HFF-Myc (cell line): Measurements from ENCODE around the gene DENND1A.

ENCODE experiments used
- DNase-seq: peaks from one replicate; pipeline ENCODE4 v3.0.0-alpha.2; 2011; ENCODE audit warnings: low read depth; ENCODE audit errors: extremely low read depth
- H3K4me3 ChIP-seq: replicated peaks from 2 replicates; pipeline ENCODE4 v1.5.1; 2011; ENCODE audit warnings: low read depth, mild to moderate bottlenecking, control low read depth, low read length
- TF ChIP-seq, protein P1 (sequence below): IDR thresholded peaks from 2 replicates; pipeline ENCODE4 v1.5.1; 2012; ENCODE audit warnings: mild to moderate bottlenecking, low read depth, low read length, control low read depth; ENCODE audit errors: missing control alignments

The DENND1A gene

DNA sequence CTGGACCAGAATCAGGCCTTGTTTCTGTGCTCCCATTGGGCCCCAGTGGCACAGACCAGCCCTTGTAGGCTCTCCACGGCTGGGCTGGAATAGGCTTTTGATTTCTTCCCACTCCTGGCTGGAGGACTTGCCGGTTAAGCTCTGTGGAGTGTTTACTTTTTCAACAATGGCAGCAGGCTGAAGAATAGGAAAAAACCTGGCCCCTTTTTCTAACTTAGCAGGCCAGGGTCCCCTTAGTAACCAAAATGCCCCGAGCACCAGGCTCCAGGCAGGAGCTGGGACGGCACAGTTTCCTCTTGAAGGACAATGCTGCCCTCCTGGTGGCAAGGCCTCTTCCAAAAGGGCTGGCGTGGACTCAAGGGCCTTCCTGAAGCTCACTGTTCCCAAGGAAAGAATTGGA, 343.7 kb downstream of the DENND1A start:
- TF ChIP-seq, protein P1, sequence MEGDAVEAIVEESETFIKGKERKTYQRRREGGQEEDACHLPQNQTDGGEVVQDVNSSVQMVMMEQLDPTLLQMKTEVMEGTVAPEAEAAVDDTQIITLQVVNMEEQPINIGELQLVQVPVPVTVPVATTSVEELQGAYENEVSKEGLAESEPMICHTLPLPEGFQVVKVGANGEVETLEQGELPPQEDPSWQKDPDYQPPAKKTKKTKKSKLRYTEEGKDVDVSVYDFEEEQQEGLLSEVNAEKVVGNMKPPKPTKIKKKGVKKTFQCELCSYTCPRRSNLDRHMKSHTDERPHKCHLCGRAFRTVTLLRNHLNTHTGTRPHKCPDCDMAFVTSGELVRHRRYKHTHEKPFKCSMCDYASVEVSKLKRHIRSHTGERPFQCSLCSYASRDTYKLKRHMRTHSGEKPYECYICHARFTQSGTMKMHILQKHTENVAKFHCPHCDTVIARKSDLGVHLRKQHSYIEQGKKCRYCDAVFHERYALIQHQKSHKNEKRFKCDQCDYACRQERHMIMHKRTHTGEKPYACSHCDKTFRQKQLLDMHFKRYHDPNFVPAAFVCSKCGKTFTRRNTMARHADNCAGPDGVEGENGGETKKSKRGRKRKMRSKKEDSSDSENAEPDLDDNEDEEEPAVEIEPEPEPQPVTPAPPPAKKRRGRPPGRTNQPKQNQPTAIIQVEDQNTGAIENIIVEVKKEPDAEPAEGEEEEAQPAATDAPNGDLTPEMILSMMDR, result no peak
- no peak for DNase-seq
- no peak overlapping the region for H3K4me3 ChIP-seq

DNA sequence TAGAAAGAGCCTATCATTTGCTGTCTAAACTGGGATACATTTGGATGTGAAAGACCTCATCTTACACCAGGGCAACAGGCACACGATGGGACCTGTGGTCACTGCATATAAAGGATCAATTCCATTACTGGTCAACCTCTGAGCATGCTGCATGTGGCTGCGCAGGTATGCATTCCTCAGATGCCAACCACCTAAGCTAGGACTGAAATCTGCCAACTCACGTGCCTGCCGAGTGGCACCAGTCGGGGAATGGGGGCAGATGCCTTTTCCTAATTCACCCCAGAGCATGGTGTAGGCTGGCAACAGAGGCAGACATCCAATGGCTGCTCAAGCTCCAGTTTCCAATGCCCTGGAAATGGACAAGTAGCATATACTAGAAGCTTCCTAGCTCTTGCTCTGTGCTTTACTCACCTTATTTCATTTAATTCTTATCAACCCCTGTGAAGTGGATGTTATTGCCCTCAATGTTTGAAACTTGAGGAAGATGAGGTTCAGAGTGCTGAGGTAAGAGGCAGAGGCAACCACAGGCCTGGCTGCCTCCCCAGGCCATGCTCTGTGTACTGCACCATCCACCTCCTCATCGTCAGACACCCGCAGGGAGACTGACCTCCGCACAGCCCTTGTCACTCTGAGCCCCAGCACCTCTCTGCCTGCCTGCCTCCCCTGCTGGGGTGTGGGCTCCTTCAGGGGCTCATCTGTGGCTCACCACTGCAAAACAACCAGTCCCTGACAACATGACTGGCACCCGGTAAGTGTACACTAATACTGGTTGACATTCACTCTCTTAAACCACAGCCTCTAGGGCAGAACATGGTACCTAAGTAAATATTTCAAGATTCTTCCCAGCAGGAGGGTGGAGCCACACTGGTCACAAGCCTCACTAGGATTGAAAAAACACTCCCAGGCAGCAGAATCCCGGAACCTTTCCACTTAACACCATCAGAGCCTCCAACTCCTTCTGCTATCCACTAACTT, 345.4 kb downstream of the DENND1A start:
- TF ChIP-seq, protein P1, result no peak
- H3K4me3 ChIP-seq, result no peak overlapping the region
- no peak for DNase-seq

DNA sequence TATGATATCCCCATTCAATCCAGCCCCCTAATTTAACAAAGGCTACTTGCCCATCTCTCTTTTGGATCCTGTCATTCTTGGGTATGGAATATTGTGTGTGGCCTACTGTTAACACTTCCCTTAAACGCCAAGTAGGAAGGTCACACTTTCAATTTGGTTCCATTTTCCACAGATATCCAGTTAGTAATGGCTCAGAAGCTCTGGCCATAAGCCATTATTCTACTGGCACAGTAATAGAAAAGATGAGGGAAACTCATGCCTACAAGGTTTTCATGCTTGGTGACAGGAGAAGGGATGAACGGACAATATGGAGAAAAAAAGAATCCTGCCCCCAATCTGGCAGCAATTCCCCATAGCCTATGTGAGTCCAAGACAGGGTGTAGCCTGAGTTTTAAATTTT, 346.3 kb downstream of the DENND1A start:
- TF ChIP-seq, protein P1, result no peak
- DNase-seq, result no peak
- no peak overlapping the region for H3K4me3 ChIP-seq

DNA sequence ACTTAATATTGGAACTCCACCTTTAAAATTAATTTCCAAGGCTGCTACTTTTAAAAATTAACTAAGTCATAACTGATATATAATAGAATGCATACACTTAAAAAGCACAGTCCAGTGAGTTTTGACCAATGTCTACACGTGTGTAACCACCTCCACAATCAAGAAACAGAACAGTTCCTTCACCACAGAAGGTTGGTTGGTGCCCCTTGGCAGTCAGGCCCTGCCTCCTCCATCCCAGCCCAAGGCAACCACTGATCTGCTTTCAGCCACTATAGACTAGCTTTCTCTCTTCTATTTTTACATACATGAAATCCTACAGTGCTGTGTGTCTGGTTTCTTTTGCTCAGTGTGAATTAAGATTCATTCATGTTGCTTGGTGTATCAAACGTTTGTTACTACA, 358.7 kb downstream of the DENND1A start:
- TF ChIP-seq, protein P1, result no peak
- DNase-seq, result no peak
- no peak overlapping the region for H3K4me3 ChIP-seq

DNA sequence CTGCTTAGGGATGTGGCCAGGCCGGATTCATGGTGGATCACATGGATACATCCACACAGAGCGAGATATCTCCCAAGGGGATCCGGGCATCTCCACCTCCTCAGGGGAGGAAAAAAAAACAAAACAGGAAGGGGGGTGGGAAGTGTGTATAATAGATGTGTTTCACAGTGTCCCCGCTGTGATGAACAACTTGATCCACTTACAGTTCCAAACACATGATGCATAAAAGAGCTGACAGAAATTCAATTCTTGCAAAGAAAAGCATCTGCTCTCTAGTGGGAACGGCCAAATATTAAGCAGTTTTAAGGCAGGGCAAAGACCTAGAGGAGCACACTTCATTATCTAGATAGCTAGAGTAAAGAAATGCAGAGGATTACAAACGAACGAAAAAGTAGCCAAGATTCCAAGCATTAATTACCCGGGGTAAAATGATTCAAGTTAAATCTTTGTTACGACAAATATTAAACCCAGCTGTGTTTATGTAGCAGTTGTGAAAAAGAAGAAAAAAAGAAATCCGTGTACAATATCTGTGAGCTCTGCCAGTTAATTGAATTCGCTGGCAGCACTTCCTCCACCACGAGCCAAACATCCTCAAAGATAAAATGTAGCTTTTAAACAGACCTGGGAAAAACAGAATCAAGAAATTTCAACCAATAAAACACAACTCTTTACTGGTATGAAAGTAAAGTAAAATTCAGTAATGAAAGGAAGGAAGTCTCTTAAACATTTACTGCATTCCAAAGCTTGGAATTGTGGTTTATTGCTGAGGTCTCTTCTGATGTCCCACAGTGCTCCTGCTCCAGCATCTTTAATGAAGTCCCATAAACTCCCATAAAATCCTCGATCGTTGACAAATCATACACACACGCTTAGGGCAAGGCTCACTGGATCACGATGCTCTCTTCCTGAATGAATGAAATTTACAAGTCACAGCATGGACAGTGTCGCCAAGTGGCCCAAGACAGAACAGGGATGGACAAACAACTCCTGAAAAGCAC, 360.9 kb downstream of the DENND1A start:
- peak; percentile 10 for DNase-seq
- TF ChIP-seq, protein P1, result no peak
- no peak overlapping the region for H3K4me3 ChIP-seq

DNA sequence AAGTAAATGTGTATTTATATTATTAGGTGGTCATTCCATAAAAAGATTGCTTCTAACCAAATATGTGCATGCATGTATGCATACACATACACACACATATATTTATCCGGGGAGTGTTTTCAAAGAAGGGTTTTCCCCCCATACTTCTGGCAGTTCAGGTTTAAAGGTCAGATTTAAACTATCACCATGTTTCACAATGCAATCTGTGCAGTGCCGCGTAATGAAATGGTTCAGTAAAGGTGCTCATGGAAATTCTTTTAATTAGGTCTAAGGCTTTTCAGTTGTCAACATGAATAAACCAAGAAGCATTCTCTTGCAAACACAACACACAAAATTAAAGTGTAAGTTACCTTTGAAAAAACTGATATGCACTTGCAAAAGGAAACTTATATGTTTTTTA, 362.9 kb downstream of the DENND1A start:
- TF ChIP-seq, protein P1, result no peak
- DNase-seq, result no peak
- H3K4me3 ChIP-seq, result no peak overlapping the region
